ENCODE results near the gene PLEKHH1. TPM values are rescaled to one million over a fixed set of nuclear protein-coding genes. Genes with fewer than 3 reads are reported as not detected.

The PLEKHH1 gene
- total RNA-seq, 6 experiments from 2014 or later, result 1.9 to 4.1 (median 3.0) TPM

GRCh38 chr14:67564236-67564635 lies 31.1 kb downstream of the PLEKHH1 start:
- 71% methylated on average over 4 of the region's 5 CpGs for whole genome bisulfite sequencing (ENCODE audit: insufficient coverage, low coverage, low lambda C conversion rate, missing lambda C conversion rate)
- Histone ChIP-seq H3K27me3 (no peaks in the 10 kb centered on the region), H3K27ac (no peak overlapping the region), H3K9me3 (no peaks in the 10 kb centered on the region), H3K4me1 (no peaks in the 10 kb centered on the region), H3K4me3 (no peak overlapping the region), H3K36me3 (no peaks in the 10 kb centered on the region)
- intact Hi-C loops (cut with DNase I), result no loop called here
- DNase-seq, result no peak
- no peak for TF ChIP-seq CTCF (IDR thresholded peaks at IDR 0.05)
- TF ChIP-seq POLR2A (IDR thresholded peaks at IDR 0.05), result no peak
- no peak for ATAC-seq

GRCh38 chr14:67566908-67567307 lies 33.8 kb downstream of the PLEKHH1 start:
- no peaks in the 10 kb centered on the region for H3K9me3 ChIP-seq
- ATAC-seq, result no peak
- TF ChIP-seq POLR2A (IDR thresholded peaks at IDR 0.05), result no peak
- TF ChIP-seq CTCF (IDR thresholded peaks at IDR 0.05), result no peak
- intact Hi-C loops (cut with DNase I), result no loop called here
- 86% methylated on average over 1 of the region's 6 CpGs for WGBS (ENCODE audit: insufficient coverage, low coverage, low lambda C conversion rate, missing lambda C conversion rate)
- H3K36me3 ChIP-seq, result no peaks in the 10 kb centered on the region
- no peaks in the 10 kb centered on the region for H3K4me1 ChIP-seq
- no peak for DNase-seq
- no peak overlapping the region for H3K4me3 ChIP-seq
- no peak overlapping the region for H3K27ac ChIP-seq
- H3K27me3 ChIP-seq, result no peaks in the 10 kb centered on the region

- DNase-seq, result no peak
- intact Hi-C loops (cut with DNase I), result no loop called here
- H3K36me3 ChIP-seq, result no peaks in the 10 kb centered on the region
- H3K27me3 ChIP-seq, result no peaks in the 10 kb centered on the region
- TF ChIP-seq CTCF (IDR thresholded peaks at IDR 0.05), result no peak
- no peak for TF ChIP-seq POLR2A (IDR thresholded peaks at IDR 0.05)
- no peaks in the 10 kb centered on the region for H3K4me1 ChIP-seq
- H3K27ac ChIP-seq, result no peak overlapping the region
- ATAC-seq, result no peak
- H3K9me3 ChIP-seq, result no peaks in the 10 kb centered on the region
- H3K4me3 ChIP-seq, result no peak overlapping the region
- WGBS (ENCODE audit: insufficient coverage, low coverage, low lambda C conversion rate, missing lambda C conversion rate), result 100% methylated on average over 2 of the region's 3 CpGs
Measured at GRCh38 chr14:67567654-67568053, 34.6 kb downstream of the PLEKHH1 start.

- Histone ChIP-seq H3K4me3 (no peak overlapping the region), H3K4me1 (no peaks in the 10 kb centered on the region), H3K27me3 (no peaks in the 10 kb centered on the region), H3K27ac (no peak overlapping the region), H3K9me3 (no peaks in the 10 kb centered on the region), H3K36me3 (no peaks in the 10 kb centered on the region)
- WGBS (ENCODE audit: insufficient coverage, low coverage, low lambda C conversion rate, missing lambda C conversion rate), result 57% methylated on average over 2 of the region's 11 CpGs
- TF ChIP-seq POLR2A (IDR thresholded peaks at IDR 0.05), result no peak
- intact Hi-C loops (cut with DNase I), result no loop called here
- DNase-seq, result no peak
- no peak for ATAC-seq
Measured at GRCh38 chr14:67569011-67569650, 36.0 kb downstream of the PLEKHH1 start.

GRCh38 chr14:67569651-67570290 lies 36.7 kb downstream of the PLEKHH1 start:
- H3K4me1 ChIP-seq, result no peaks in the 10 kb centered on the region
- whole genome bisulfite sequencing (ENCODE audit: insufficient coverage, low coverage, low lambda C conversion rate, missing lambda C conversion rate), result 69% methylated on average over 4 of the region's 4 CpGs
- H3K27me3 ChIP-seq, result no peaks in the 10 kb centered on the region
- ATAC-seq (no peak), DNase-seq (no peak)
- no peak overlapping the region for H3K4me3 ChIP-seq
- H3K9me3 ChIP-seq, result no peaks in the 10 kb centered on the region
- H3K27ac ChIP-seq, result no peak overlapping the region
- intact Hi-C loops (cut with DNase I), result loop anchor here (5.0 to 10.0 kb wide), 3 partner anchors 95 to 145 kb away; no protein-coding TSS in a partner anchor
- TF ChIP-seq CTCF (IDR thresholded peaks at IDR 0.05) (no peak), POLR2A (IDR thresholded peaks at IDR 0.05) (no peak)
- H3K36me3 ChIP-seq, result no peaks in the 10 kb centered on the region
